Osteocyte (in vitro differentiated cells): Measurements from ENCODE around the gene IL1RL2. TPM values are rescaled to one million over a fixed set of nuclear protein-coding genes. Genes with fewer than 3 reads are reported as not detected.

Source experiments
- DNase-seq: peaks from one replicate; pipeline ENCODE4 v3.0.0; 2021; ENCODE audit warnings: mixed read lengths; ENCODE audit not compliant: unreplicated experiment; ENCODE audit errors: extremely low spot score
- H3K27ac Mint-ChIP-seq: one replicate; pipeline ENCODE4 v1.8.0; 2021; ENCODE audit warnings: mild to moderate bottlenecking, mixed read lengths; ENCODE audit not compliant: unreplicated experiment
- H3K27me3 Mint-ChIP-seq: one replicate; pipeline ENCODE4 v1.8.0; 2021; ENCODE audit warnings: mixed read lengths; ENCODE audit not compliant: unreplicated experiment
- H3K36me3 Mint-ChIP-seq: one replicate; pipeline ENCODE4 v1.8.0; 2021; ENCODE audit warnings: mixed read lengths; ENCODE audit not compliant: unreplicated experiment
- H3K4me1 Mint-ChIP-seq: one replicate; pipeline ENCODE4 v1.8.0; 2021; ENCODE audit warnings: mixed read lengths; ENCODE audit not compliant: unreplicated experiment
- H3K4me3 Mint-ChIP-seq: one replicate; pipeline ENCODE4 v1.8.0; 2021; ENCODE audit warnings: mild to moderate bottlenecking, moderate library complexity, mixed read lengths; ENCODE audit not compliant: unreplicated experiment
- H3K9me3 Mint-ChIP-seq: one replicate; pipeline ENCODE4 v1.8.0; 2021; ENCODE audit warnings: mixed read lengths; ENCODE audit not compliant: unreplicated experiment
- total RNA-seq: library from RNA; stranded (reverse); gene quantifications from 2 replicates; pipeline ENCODE4 v1.2.1, GENCODE V29; 2021
- TF ChIP-seq, protein P1 (sequence below): fragments of 200-600 bp; sonication (generic); IDR thresholded peaks from 2 replicates; pipeline ENCODE4 v1.5.0; 2021; ENCODE audit warnings: antibody characterized with exemption, mild to moderate bottlenecking, moderate library complexity

The IL1RL2 gene
- total RNA-seq, 1 donor from 2014 or later, result 0.21 TPM

- H3K36me3 Mint-ChIP-seq, result peaks cover 69% of the 10 kb centered on the region
- TF ChIP-seq, protein P1, sequence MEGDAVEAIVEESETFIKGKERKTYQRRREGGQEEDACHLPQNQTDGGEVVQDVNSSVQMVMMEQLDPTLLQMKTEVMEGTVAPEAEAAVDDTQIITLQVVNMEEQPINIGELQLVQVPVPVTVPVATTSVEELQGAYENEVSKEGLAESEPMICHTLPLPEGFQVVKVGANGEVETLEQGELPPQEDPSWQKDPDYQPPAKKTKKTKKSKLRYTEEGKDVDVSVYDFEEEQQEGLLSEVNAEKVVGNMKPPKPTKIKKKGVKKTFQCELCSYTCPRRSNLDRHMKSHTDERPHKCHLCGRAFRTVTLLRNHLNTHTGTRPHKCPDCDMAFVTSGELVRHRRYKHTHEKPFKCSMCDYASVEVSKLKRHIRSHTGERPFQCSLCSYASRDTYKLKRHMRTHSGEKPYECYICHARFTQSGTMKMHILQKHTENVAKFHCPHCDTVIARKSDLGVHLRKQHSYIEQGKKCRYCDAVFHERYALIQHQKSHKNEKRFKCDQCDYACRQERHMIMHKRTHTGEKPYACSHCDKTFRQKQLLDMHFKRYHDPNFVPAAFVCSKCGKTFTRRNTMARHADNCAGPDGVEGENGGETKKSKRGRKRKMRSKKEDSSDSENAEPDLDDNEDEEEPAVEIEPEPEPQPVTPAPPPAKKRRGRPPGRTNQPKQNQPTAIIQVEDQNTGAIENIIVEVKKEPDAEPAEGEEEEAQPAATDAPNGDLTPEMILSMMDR, result no peak
- H3K27me3 Mint-ChIP-seq, result no peaks in the 10 kb centered on the region
- peaks cover 43% of the 10 kb centered on the region for H3K4me1 Mint-ChIP-seq
- H3K4me3 Mint-ChIP-seq, result no peak overlapping the region
- no peak for DNase-seq
- H3K9me3 Mint-ChIP-seq, result peaks cover 14% of the 10 kb centered on the region
- no peak overlapping the region for H3K27ac Mint-ChIP-seq
Observed at GRCh38 chr2:102149644-102150455, 37.0 kb upstream of the IL1RL2 start.

GRCh38 chr2:102154364-102154763 is 32.5 kb upstream of the IL1RL2 start:
- Mint-ChIP-seq H3K36me3 (peaks cover 71% of the 10 kb centered on the region), H3K27me3 (no peaks in the 10 kb centered on the region), H3K4me3 (no peak overlapping the region), H3K4me1 (peaks cover 34% of the 10 kb centered on the region), H3K27ac (no peak overlapping the region), H3K9me3 (peaks cover 12% of the 10 kb centered on the region)
- TF ChIP-seq, protein P1, result no peak
- DNase-seq, result no peak

DNA sequence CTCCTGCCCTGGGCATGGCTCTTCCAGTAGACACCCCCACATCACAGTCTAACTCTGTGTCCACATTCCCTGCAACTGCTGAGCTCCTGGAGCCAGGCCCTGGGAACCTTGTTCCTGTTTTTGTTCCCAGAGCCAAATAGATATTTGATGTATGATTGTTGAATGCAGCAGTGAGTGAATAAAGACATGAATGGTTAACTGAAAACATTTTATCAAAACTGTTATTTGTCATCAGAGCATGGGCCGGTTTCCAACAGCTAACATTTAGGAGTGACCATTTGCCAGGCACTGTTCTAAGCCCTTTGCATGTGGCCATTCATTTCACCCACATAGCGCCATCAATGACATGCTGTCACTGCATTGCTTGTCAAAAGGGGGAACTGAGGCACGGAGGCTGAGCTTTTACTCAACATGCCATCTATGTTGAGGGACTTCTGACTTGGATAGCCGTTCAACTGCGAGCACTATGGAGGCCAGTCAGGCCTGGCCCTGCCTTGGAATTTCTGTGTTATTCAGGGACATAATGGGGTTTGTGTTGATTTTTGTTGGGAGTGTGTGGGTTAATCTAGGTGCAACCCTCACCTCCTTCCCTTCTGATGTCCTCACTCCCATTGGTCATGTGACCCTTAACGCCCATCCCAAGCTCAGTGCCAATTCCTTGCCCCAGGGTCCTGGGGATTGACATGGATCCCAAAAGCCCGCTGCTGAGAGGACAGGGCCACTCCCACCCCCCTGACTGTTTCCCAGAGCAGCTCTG is 31.7 kb upstream of the IL1RL2 start:
- DNase-seq, result no peak
- Mint-ChIP-seq H3K4me1 (peaks cover 37% of the 10 kb centered on the region), H3K27ac (no peak overlapping the region), H3K36me3 (peaks cover 75% of the 10 kb centered on the region), H3K4me3 (no peak overlapping the region), H3K9me3 (peaks cover 11% of the 10 kb centered on the region), H3K27me3 (no peaks in the 10 kb centered on the region)
- TF ChIP-seq, protein P1, result no peak

DNA sequence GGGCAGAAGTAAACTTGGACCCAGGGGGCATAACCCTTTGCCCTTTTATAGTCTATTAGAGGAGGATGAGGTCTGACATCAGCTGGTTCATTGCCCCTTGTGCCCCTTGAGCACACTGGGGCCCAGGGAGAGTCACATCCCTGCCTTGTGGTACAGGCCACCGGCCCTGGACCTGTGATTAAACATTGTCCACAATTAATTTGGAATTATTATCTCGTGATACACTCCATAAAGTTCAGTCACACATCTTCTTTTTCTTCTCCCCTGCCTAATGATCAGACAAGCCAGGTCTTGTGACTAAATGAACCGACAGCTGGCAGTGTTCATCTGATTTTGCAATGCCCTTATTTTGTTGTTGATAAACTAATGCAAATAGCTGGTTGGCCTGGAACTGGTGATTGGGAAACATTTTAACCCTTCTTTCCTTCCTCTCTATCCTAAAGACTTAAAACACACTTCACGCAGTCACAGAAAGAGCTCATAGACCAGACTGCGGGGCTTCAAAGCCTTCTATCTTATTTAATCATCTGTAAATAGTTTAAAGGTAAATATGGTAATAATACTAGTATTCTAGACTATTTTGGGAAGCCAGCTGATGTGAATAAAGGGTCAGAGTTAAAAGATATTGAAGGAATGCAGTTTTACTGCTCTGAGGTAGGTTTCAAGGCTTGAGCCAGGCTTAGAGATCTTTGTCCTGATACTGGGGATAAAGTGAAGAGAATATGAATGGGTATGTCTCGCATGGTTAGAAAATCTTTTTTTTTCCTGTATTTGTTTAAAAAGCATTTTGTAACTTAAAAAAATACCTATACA is 30.9 kb upstream of the IL1RL2 start:
- Mint-ChIP-seq H3K27ac (no peak overlapping the region), H3K36me3 (peaks cover 75% of the 10 kb centered on the region), H3K4me3 (no peak overlapping the region), H3K27me3 (no peaks in the 10 kb centered on the region), H3K9me3 (peaks cover 11% of the 10 kb centered on the region), H3K4me1 (peaks cover 32% of the 10 kb centered on the region)
- DNase-seq, result no peak
- TF ChIP-seq, protein P1, result no peak
